Raji (cell line): ENCODE data around the gene HOXB3.

Experiments
- POLR2A ChIP-seq: IDR thresholded peaks from 2 replicates; pipeline ENCODE4 v1.6.1; 2011; ENCODE audit warnings: low read depth, low read length, control low read depth; ENCODE audit not compliant: insufficient read depth

HOXB3 gene

DNA sequence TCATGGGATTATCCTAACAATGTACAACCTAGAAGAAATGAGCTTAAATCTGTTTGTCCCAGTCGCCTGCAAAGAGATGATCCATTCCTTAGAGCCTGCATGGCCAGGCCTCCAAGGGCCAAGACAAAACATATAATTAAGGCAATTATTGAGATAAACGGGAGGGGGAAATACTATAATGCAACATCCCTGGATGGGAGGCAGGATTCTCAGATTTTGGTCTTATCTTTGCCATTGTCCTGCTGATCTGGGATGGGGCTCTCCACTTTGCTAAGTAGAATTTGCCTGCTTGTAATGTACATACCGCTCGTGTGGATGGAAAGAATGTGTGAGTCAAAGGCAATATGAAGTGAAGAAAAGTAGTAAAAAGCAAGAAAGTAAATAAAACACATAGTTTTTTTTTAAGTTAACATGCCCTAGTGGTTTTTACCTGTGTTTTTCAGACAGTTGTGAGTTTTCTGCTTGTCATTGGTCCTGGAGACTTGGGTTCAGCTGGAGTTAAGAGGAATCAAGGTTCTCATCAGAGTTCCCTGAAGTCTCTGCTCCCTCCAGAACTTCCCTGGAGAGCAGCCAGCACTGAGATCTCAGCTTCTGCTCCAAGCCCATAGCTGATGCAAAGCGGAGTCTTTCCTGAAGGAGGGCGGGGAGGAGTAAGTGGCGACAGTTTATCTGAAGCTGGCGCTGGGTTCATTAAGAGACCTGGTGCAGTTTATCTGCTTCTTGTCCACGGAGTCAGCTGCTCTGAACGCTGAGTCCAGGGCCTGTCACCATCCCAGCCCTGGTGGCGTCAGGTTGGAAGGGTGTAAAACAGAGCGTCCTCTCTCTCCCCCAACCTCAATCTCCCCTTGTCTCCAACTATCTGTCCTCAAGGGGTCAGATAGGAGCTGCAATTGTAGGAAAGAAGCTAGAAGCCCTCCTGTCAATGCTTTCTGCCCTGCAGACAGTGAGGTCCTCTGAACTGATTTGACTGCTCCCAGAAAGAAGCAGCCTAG, 89.3 kb downstream of the HOXB3 start:
- TF ChIP-seq POLR2A, result no peak

DNA sequence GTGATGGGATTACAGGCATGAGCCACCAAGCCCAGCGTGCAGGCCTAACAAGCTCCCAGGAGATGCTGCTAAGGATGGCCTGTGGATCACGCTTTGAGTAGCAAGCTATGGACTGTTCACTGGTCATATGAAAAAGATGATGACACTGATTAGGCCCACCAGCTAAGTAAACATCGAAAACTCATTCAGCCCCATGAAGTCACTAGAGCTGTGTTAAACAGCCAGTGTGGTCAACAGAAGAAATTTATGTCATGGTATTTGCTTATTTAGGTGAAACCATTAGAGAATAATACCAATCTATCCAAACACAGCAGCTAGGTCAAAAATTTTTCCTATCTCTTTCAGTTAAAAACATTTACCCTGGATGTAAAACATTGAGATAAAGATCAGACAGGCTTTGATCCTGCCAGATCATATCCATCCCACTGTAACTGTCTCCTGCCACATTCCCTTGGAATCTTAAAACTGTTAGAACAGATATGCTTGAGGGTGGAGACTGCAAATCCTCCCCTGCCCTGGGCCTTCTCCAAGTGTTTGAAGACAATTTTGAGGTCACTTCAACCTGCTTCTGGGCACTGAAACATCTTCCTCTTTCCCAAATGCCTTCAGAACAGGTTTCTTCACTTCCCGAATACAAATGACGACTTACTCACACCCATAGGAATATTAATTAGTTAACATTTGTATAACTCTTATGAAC, 90.2 kb downstream of the HOXB3 start:
- no peak for TF ChIP-seq POLR2A

DNA sequence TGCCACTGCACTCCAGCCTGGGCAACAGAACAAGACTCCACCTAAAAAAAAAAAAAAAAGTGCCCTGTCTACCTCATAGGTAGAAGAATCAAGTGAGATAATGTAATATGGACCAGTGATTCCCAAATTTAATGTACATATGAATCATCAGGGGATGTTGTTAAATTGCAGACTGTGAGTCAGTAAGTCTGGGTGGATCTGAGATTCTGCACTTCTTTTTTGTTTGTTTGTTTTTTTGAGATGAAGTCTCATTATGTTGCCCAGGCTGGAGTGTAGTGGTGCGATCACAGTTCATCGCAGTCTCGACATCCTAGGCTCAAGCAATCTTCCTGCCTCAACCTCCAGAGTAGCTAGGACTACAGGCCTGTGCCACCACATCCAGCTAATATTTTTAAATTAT, 90.8 kb downstream of the HOXB3 start:
- no peak for TF ChIP-seq POLR2A
